ENCODE data around the gene MIDN.
A peak's percentile ranks its signal among the peaks of the same experiment; 100 is the strongest.

MIDN gene

GRCh38 chr19:1233115-1233667 lies 15.2 kb upstream of the MIDN start:
- no peak for DNase-seq (ENCODE audit: low read depth)

DNA sequence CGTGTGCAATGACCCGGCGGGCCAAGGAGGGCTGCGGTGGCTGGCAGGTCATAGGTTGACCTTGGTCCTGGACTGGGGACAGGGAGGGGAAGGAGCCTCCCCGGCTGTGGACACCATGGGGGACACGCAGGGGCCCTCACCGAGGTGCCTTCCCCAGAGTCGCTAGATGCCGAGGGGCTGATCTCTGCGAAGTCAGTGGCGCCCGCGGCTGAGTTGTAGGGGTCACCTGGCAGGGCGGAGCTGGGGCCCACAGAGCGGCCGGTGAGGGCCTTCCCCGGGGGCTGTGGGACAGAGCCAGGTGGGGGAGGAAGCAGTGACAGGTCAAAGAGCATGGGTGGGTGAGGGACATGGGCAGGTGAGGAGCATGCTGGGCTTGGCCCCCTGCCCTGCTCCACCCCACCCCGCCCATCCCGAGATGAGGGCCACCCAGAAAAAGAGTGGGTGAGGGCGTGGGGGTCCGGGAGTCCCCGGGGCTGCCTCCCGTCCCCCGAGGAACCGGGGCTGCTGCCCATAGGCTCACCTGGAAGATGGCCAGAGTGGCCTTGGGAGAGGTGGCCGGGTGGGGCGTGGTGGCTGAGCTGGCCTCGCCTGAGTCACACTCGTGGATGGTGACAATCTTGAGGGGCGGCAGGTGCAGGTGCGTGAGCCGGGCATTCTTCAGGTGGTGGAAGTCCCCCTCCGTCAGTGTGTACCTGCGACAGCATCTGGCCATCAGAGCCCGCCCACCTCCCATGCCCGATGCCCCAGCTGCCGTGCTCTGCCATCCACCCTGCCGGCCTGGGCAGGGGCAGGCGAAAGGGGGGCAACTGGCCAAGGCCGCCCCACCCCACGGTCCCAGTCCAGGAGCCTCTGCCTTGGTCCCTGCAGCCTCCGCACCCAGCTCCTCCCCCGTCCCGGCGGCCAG lies 14.1 kb upstream of the MIDN start:
- DNase-seq (ENCODE audit: low read depth) = no peak

DNA sequence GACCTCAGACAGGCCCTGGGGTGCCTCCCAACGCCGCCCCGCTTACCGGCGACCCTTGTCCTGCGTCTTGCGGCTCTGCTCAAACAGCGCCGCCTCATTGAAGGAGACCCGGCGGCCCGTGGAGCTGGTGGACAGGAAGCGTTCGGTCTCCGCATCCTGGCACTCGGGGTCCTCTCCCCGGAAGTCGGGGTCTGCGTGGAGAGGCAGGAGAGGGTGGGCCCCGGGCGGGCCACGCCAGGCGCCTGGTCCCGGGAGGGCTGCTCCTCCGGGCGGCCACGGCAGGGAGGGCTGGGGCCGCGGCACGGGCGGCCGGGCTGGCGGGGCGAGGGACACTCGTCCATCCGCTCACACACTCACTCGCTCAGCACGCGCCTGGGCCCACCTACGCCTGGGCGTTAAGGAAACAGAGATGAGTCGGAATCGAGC lies 13.4 kb upstream of the MIDN start:
- no peak for DNase-seq (ENCODE audit: low read depth)

DNA sequence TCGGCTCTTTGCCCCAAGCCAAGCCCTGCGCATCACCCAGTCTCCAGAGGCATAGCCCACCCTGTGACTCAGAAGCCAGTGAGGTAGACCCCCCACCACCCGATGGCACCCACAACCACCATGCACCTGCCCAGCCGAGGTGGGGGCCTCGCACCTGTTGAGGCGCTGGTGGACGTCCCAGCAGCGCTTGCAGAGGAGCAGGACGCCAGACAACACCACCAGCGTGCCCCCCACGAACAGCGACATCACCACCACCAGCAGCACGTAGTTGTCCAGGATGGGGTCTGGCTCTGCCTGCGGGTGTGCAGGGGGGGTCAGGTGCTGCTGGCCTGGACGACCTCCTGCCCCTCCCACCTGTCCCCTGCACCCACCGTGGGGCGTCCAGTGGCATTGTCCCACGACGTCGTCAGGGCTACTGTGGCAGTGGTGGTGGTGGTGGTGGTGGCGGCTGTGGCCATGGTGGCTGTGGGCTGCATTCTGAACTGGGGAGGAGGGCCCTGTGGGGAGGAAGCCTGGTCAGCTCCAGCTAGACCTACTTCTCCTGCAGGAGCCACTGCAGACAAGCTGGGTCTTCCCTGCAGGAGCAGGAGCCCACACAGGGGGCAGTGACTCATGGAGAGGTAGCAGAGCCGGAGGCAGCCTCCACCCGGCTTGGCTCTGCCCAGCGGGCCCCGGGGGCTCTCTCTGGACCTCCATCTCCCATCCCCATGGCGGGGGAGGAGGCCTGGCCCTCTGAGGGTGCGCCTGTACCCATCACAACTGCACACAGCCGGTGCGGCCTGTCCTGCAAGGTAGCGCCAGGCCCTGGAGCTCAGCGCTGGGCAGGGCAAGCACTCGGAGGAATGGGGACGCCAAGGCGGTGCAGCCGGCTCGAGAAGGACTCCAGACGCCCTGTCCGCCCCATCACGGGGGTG lies 12.5 kb upstream of the MIDN start:
- no peak for DNase-seq (ENCODE audit: low read depth)

GRCh38 chr19:1236576-1236975 lies 11.8 kb upstream of the MIDN start:
- no peak for DNase-seq (ENCODE audit: low read depth)

GRCh38 chr19:1237027-1237659 lies 11.2 kb upstream of the MIDN start:
- no peak for DNase-seq (ENCODE audit: low read depth)

DNA sequence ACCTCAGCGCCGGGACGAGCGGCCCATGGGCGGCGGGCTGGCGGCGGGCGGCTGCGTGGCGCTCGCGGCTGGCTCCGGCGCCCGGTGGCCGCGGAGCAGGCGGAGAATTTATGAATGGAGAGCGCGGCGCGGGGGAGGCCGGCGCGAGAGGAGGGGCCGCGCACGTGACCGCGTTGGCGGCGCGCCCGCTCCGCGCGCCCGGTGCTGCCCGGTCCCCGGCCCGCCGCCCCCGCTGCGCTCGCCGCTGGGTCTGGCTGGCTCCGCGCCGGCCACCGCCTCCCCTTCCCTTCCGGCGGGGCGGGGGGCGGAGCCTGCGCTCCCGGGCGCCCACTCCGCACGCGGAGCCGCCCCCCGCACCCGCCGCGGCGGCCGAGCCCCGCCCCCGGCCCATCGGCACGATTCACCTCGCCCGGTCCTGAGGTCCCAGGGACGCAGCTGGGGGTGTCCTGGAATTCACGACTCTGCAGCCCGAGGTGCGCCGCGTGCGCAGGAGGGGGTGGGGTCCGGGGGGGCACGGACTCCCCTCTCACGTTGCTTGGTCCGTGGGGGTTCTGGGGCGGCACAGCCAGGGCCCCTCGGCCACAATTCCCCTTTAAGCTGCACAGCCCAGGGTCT lies 10.5 kb upstream of the MIDN start, which contains the start of gene CBARP:
TSS of gene CBARP (minus strand) at position 252 of the 615 bp plus-strand sequence. CDS start 1,905 bp downstream, outside the sequence.
- no peak for DNase-seq (ENCODE audit: low read depth)

- no peak for DNase-seq (ENCODE audit: low read depth)
Observed at GRCh38 chr19:1238369-1239303, 9.7 kb upstream of the MIDN start.

GRCh38 chr19:1239420-1239795 lies 9.0 kb upstream of the MIDN start:
- DNase-seq (ENCODE audit: low read depth) = no peak

GRCh38 chr19:1239796-1240737 lies 8.3 kb upstream of the MIDN start:
- peak; percentile 94 for DNase-seq (ENCODE audit: low read depth)

- DNase-seq (ENCODE audit: low read depth) = no peak
Observed at GRCh38 chr19:1240925-1241324, 7.5 kb upstream of the MIDN start.

GRCh38 chr19:1241417-1242095 lies 6.8 kb upstream of the MIDN start, which contains the start of gene ATP5F1D:
ATP5F1D (plus strand) TSS chr19:1241751; CDS start chr19:1241851, 100 bp downstream.
- peak; percentile 88 for DNase-seq (ENCODE audit: low read depth)

- DNase-seq (ENCODE audit: low read depth) = peak; percentile 79
Observed at GRCh38 chr19:1243768-1244692, 4.4 kb upstream of the MIDN start.

GRCh38 chr19:1244693-1245451 lies 3.5 kb upstream of the MIDN start:
- no peak for DNase-seq (ENCODE audit: low read depth)

DNA sequence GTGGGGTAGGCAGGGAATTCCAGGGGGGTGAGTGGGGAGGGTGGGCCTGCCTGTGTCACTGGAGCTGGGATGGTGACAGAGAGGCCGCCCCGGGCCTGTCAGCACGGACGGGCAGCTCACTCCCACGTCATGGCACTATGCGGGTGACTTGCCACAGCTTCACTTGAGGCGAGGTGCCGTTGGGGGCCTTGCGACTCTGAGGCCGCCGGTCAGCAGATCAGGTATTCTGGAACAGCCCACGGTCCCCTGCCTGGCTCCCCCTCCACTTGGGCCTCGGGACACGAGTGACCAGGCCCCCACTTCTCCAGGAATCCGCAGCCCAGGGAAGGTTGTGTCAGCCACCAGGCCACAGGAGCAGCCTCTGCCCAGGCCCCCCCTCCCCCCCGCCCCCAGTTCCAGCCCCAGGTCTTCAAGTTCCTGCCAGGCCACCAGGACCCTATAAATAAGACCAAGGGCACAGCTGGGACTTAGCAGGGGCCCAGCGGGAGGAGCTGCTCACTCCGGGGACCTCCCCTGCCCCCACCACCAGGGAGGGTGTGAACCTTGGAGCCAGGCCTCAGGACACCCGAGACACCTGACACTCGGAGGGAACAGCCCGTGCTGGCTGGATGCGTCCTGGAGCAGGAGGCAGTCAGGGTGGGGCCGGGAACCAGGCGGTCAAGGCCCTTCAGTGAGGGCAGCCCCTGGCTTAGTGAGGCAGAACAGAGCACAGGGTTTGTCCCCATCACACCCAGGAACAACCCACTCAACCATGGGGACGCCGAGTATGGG lies 2.7 kb upstream of the MIDN start:
- DNase-seq (ENCODE audit: low read depth) = no peak

Measured in stimulated activated CD4-positive, alpha-beta T cell treated with anti-CD3 and anti-CD28 coated beads, Interleukin-2, amount 100 ng/mL, for 4 hours (primary cell).